HepG2 (cell line): ENCODE measurements around the gene HOMEZ. TPM values are rescaled to one million over a fixed set of nuclear protein-coding genes. Genes with fewer than 3 reads are reported as not detected.

Experiments used
- AFF4 ChIP-seq: sonication (generic); formaldehyde crosslinking; IDR thresholded peaks from 2 replicates; pipeline ENCODE4 v1.4.0; 2020; ENCODE audit warnings: missing genetic modification reagents
- ARID2 ChIP-seq: sonication (generic); formaldehyde crosslinking; IDR thresholded peaks from 2 replicates; pipeline ENCODE4 v1.8.1; 2022; ENCODE audit warnings: mild to moderate bottlenecking, missing genetic modification reagents, borderline replicate concordance
- ATF5 ChIP-seq: sonication (generic); formaldehyde crosslinking; IDR thresholded peaks from 2 replicates; pipeline ENCODE4 v1.4.0; 2020; ENCODE audit warnings: mild to moderate bottlenecking, low read depth, missing genetic modification reagents
- CEBPZ ChIP-seq: IDR thresholded peaks from 2 replicates; pipeline ENCODE4 v1.6.1; 2012; ENCODE audit warnings: low read length, improper control_type of control experiment
- FOSL1 ChIP-seq: sonication (generic); formaldehyde crosslinking; IDR thresholded peaks from 2 replicates; pipeline ENCODE4 v1.9.0; 2021; ENCODE audit warnings: missing genetic modification reagents, borderline replicate concordance
- FOXJ3 ChIP-seq: sonication (generic); formaldehyde crosslinking; IDR thresholded peaks from 2 replicates; pipeline ENCODE4 v1.4.0; 2020; ENCODE audit warnings: missing genetic modification reagents, mild to moderate bottlenecking, borderline replicate concordance
- GATAD2A ChIP-seq: IDR thresholded peaks from 2 replicates; pipeline ENCODE4 v1.6.1; 2016
- HNRNPH1 ChIP-seq: fragments of 200-400 bp; formaldehyde crosslinking; optimal IDR thresholded peaks from 2 replicates; pipeline ENCODE3; 2017; ENCODE audit warnings: mild to moderate bottlenecking, low read depth, low read length
- KLF16 ChIP-seq, 2 experiments: sonication (generic) in 1 of 2; formaldehyde crosslinking in 1 of 2; IDR thresholded peaks; 2 replicates each; pipeline versions ENCODE4 v1.6.1 to v1.8.0; 2016 to 2023; ENCODE audit warnings: missing genetic modification reagents in 2 of 2, missing compliant biosample characterization in 1 of 2
- MATR3 ChIP-seq: sonication (generic); formaldehyde crosslinking; IDR thresholded peaks from 2 replicates; pipeline ENCODE4 v1.4.0; 2020; ENCODE audit warnings: missing genetic modification reagents
- MXI1 ChIP-seq: IDR thresholded peaks from 3 replicates; pipeline ENCODE4 v1.6.1; 2012; ENCODE audit warnings: low read depth, low read length, inconsistent platforms, borderline replicate concordance
- MZF1 ChIP-seq: sonication (generic); formaldehyde crosslinking; IDR thresholded peaks from 2 replicates; pipeline ENCODE4 v1.8.1; 2023; ENCODE audit warnings: mild to moderate bottlenecking, missing genetic modification reagents, borderline replicate concordance
- NR2F2 ChIP-seq: IDR thresholded peaks from 2 replicates; pipeline ENCODE4 v1.6.1; 2012; ENCODE audit warnings: low read depth, inconsistent platforms, borderline replicate concordance
- PBX3 ChIP-seq: sonication (generic); formaldehyde crosslinking; IDR thresholded peaks from 2 replicates; pipeline ENCODE4 v1.8.1; 2023; ENCODE audit warnings: missing genetic modification reagents, inconsistent platforms, borderline replicate concordance
- ZBTB2 ChIP-seq: sonication (generic); formaldehyde crosslinking; IDR thresholded peaks from 2 replicates; pipeline ENCODE4 v1.8.0; 2022; ENCODE audit warnings: low read depth, missing genetic modification reagents
- ZNF501 ChIP-seq: sonication (generic); formaldehyde crosslinking; IDR thresholded peaks from 2 replicates; pipeline ENCODE4 v1.5.1; 2020; ENCODE audit warnings: mild to moderate bottlenecking, moderate library complexity, missing genetic modification reagents
- ZNF790 ChIP-seq: sonication (generic); formaldehyde crosslinking; IDR thresholded peaks from 2 replicates; pipeline ENCODE4 v1.8.0; 2022; ENCODE audit warnings: missing genetic modification reagents, mild to moderate bottlenecking, borderline replicate concordance
- polyA plus RNA-seq, 8 experiments: library from polyadenylated mRNA; depleted of rRNA in 3 of 8; stranded (reverse) in 7 of 8; unstranded in 1 of 8; fragments of >200 nt; fragmentation: Illumina TruSeq in 4 of 8; extraction: Trizol in 4 of 8; gene quantifications; 2 replicates each; pipeline versions ENCODE4 v1.2.1 to v1.2.3, GENCODE V29; 2011 to 2016; ENCODE audit warnings: low read depth in 4 of 8, missing spikeins in 1 of 8, mixed read lengths in 1 of 8; ENCODE audit not compliant: insufficient read depth in 1 of 8
- total RNA-seq, 5 experiments: library from RNA; depleted of rRNA; stranded (reverse); fragments of >200 nt; fragmentation: Illumina TruSeq; extraction: Trizol; gene quantifications; 2 replicates each; pipeline ENCODE4 v1.2.3, GENCODE V29; 2016; ENCODE audit warnings: low read depth in 1 of 5

The HOMEZ gene
- total and polyA plus RNA-seq, 2 of the 13 experiments (the other 11 are each of a cell fraction or from before 2014, with no cell fraction given): 14.5 to 31.8 TPM

GRCh38 chr14:23306412-23307145 lies 20.6 kb upstream of the HOMEZ start, which contains the start of gene BCL2L2 (continued):
- TF ChIP-seq CEBPZ (no peak), FOXJ3 (CRISPR knock-in tag) (peak; percentile 66; the same call in 1 of the 2 replicates), AFF4 (CRISPR knock-in tag) (no peak; the same call in 1 of the 2 replicates), MATR3 (CRISPR knock-in tag) (no peak), NR2F2 (no peak), ARID2 (CRISPR knock-in tag) (peak; percentile 88), MZF1 (CRISPR knock-in tag) (0 out of 2 replicates have a peak, but pooled peaks have one; percentile 82), ZNF501 (CRISPR knock-in tag) (no peak), MXI1 (peak; percentile 88; the same call in 1 of the 3 replicates), GATAD2A (CRISPR knock-in tag) (peak; percentile 78), ZNF790 (CRISPR knock-in tag) (peak; percentile 93; the same call in 1 of the 2 replicates), FOSL1 (CRISPR knock-in tag) (0 out of 2 replicates have a peak, but pooled peaks have one; percentile 26), ZBTB2 (CRISPR knock-in tag) (no peak), KLF16 (CRISPR knock-in tag; IDR thresholded peaks at IDR 0.05) (peak in 1 of 2 experiments; percentile 92; a peak in 2 of 4 replicates), ATF5 (no peak), PBX3 (CRISPR knock-in tag) (0 out of 2 replicates have a peak, but pooled peaks have one; percentile 81), HNRNPH1 (peak; percentile 89)
